A549 (cell line): Measurements from ENCODE around the gene FBXO10.

Experiments
- ATOH8 ChIP-seq: fragments of 250-450 bp; sonication (Bioruptor Pico); IDR thresholded peaks from 2 replicates; pipeline ENCODE4 v1.5.0; 2020; ENCODE audit warnings: low read depth, mild to moderate bottlenecking, moderate library complexity
- EP300 ChIP-seq, 2 experiments: fragments of >200 bp; sonication (Bioruptor Twin); formaldehyde crosslinking; IDR thresholded peaks; 2 replicates in 1 of 2; 3 replicates in 1 of 2; pipeline ENCODE4 v1.6.1; 2016 to 2017
- ESRRA ChIP-seq: fragments of 150-350 bp; IDR thresholded peaks from 2 replicates; pipeline ENCODE4 v1.6.1; 2014; ENCODE audit warnings: mild to moderate bottlenecking, low read length, borderline replicate concordance
- KDM5A ChIP-seq: fragments of 200-600 bp; sonication (generic); IDR thresholded peaks from 2 replicates; pipeline ENCODE4 v1.6.1; 2016; ENCODE audit warnings: antibody characterized with exemption, mild to moderate bottlenecking
- PBX3 ChIP-seq: IDR thresholded peaks from 2 replicates; pipeline ENCODE4 v1.6.1; 2012
- PHF8 ChIP-seq: fragments of 200-600 bp; sonication (generic); IDR thresholded peaks from 2 replicates; pipeline ENCODE4 v1.6.1; 2016; ENCODE audit warnings: low read depth, mild to moderate bottlenecking, antibody characterized with exemption, moderate library complexity, borderline replicate concordance
- POLR2A ChIP-seq: IDR thresholded peaks from 2 replicates; pipeline ENCODE4 v1.6.1; 2012; ENCODE audit warnings: mild to moderate bottlenecking, low read length
- RAD21 ChIP-seq, 2 experiments: fragments of >200 bp in 1 of 2; sonication (Bioruptor Twin) in 1 of 2; formaldehyde crosslinking in 1 of 2; IDR thresholded peaks in 1 of 2; conservative IDR thresholded peaks in 1 of 2; 2 replicates in 1 of 2; 3 replicates in 1 of 2; pipeline ENCODE4 v1.6.1; 2012 to 2018; ENCODE audit warnings: inconsistent platforms in 1 of 2
- RCOR1 ChIP-seq: fragments of 150-350 bp; IDR thresholded peaks from 2 replicates; pipeline ENCODE4 v1.6.1; 2014; ENCODE audit warnings: antibody characterized with exemption, low read length, low read depth
- TF ChIP-seq, protein P1 (sequence below): fragments of >200 bp; sonication (Bioruptor Twin); formaldehyde crosslinking; IDR thresholded peaks from 3 replicates; pipeline ENCODE4 v1.5.1; 2016
- TF ChIP-seq, protein P2 (sequence below): fragments of 200-600 bp; sonication (generic); IDR thresholded peaks from 2 replicates; pipeline ENCODE4 v1.6.1; 2016; ENCODE audit warnings: antibody characterized with exemption, mild to moderate bottlenecking, moderate library complexity
- TF ChIP-seq, protein P3 (sequence below): IDR thresholded peaks from 2 replicates; pipeline ENCODE4 v1.6.1; 2012

- TF ChIP-seq EP300 (IDR thresholded peaks at IDR 0.05) (no peak), POLR2A (no peak), ESRRA (no peak), PHF8 (no peak), PBX3 (no peak), KDM5A (no peak), RAD21 (conservative IDR thresholded peaks at IDR 0.05 in 1 of 2, IDR thresholded peaks at IDR 0.05 in 1 of 2) (no peak), ATOH8 (no peak), RCOR1 (no peak)
- TF ChIP-seq, protein P1, sequence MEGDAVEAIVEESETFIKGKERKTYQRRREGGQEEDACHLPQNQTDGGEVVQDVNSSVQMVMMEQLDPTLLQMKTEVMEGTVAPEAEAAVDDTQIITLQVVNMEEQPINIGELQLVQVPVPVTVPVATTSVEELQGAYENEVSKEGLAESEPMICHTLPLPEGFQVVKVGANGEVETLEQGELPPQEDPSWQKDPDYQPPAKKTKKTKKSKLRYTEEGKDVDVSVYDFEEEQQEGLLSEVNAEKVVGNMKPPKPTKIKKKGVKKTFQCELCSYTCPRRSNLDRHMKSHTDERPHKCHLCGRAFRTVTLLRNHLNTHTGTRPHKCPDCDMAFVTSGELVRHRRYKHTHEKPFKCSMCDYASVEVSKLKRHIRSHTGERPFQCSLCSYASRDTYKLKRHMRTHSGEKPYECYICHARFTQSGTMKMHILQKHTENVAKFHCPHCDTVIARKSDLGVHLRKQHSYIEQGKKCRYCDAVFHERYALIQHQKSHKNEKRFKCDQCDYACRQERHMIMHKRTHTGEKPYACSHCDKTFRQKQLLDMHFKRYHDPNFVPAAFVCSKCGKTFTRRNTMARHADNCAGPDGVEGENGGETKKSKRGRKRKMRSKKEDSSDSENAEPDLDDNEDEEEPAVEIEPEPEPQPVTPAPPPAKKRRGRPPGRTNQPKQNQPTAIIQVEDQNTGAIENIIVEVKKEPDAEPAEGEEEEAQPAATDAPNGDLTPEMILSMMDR, result no peak
- TF ChIP-seq, protein P2, sequence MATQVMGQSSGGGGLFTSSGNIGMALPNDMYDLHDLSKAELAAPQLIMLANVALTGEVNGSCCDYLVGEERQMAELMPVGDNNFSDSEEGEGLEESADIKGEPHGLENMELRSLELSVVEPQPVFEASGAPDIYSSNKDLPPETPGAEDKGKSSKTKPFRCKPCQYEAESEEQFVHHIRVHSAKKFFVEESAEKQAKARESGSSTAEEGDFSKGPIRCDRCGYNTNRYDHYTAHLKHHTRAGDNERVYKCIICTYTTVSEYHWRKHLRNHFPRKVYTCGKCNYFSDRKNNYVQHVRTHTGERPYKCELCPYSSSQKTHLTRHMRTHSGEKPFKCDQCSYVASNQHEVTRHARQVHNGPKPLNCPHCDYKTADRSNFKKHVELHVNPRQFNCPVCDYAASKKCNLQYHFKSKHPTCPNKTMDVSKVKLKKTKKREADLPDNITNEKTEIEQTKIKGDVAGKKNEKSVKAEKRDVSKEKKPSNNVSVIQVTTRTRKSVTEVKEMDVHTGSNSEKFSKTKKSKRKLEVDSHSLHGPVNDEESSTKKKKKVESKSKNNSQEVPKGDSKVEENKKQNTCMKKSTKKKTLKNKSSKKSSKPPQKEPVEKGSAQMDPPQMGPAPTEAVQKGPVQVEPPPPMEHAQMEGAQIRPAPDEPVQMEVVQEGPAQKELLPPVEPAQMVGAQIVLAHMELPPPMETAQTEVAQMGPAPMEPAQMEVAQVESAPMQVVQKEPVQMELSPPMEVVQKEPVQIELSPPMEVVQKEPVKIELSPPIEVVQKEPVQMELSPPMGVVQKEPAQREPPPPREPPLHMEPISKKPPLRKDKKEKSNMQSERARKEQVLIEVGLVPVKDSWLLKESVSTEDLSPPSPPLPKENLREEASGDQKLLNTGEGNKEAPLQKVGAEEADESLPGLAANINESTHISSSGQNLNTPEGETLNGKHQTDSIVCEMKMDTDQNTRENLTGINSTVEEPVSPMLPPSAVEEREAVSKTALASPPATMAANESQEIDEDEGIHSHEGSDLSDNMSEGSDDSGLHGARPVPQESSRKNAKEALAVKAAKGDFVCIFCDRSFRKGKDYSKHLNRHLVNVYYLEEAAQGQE, result no peak
- TF ChIP-seq, protein P3, sequence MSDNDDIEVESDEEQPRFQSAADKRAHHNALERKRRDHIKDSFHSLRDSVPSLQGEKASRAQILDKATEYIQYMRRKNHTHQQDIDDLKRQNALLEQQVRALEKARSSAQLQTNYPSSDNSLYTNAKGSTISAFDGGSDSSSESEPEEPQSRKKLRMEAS, result no peak
Observed at GRCh38 chr9:37523916-37524315, 52.3 kb downstream of the FBXO10 start.
